Neural progenitor cell (in vitro differentiated cells): ENCODE results near the gene RPL32. TPM values are rescaled to one million over a fixed set of nuclear protein-coding genes. Genes with fewer than 3 reads are reported as not detected.
"Not testable (repeated sequence)": the region's sequence is repeated elsewhere in the genome, so short reads cannot be mapped to it uniquely, and the experiment has no call there.

Source experiments
- DNase-seq: peaks from one replicate; pipeline ENCODE4 v3.0.0-alpha.2; 2016; ENCODE audit warnings: low spot score
- H2AFZ ChIP-seq: fragments of 200-600 bp; sonication (generic); replicated peaks from 2 replicates; pipeline ENCODE4 v1.6.1; 2016; ENCODE audit warnings: antibody characterized with exemption
- H3F3A ChIP-seq: fragments of 200-600 bp; sonication (generic); 2 replicates; pipeline ENCODE4 v1.6.1; 2016; ENCODE audit warnings: antibody characterized with exemption, low read depth
- H3K27ac ChIP-seq: fragments of 200-600 bp; sonication (generic); 2 replicates; pipeline ENCODE4 v1.5.1; 2016; ENCODE audit warnings: mild to moderate bottlenecking
- H3K27me3 ChIP-seq: fragments of 200-600 bp; sonication (generic); 2 replicates; pipeline ENCODE4 v1.6.1; 2016; ENCODE audit warnings: mild to moderate bottlenecking, moderate library complexity
- H3K36me3 ChIP-seq: fragments of 200-600 bp; sonication (generic); 2 replicates; pipeline ENCODE4 v1.5.1; 2016
- H3K4me1 ChIP-seq: fragments of 200-600 bp; sonication (generic); 2 replicates; pipeline ENCODE4 v1.6.1; 2016; ENCODE audit warnings: mixed run types
- H3K4me2 ChIP-seq: fragments of 200-600 bp; sonication (generic); 2 replicates; pipeline ENCODE4 v1.6.1; 2016
- H3K4me3 ChIP-seq: fragments of 200-600 bp; sonication (generic); 2 replicates; pipeline ENCODE4 v1.5.1; 2016
- H3K79me2 ChIP-seq: fragments of 200-600 bp; sonication (generic); 2 replicates; pipeline ENCODE4 v1.6.1; 2016; ENCODE audit warnings: low read depth
- H3K9ac ChIP-seq: fragments of 200-600 bp; sonication (generic); 2 replicates; pipeline ENCODE4 v1.6.1; 2016
- H3K9me3 ChIP-seq: fragments of 200-600 bp; sonication (generic); 2 replicates; pipeline ENCODE4 v1.5.1; 2016; ENCODE audit warnings: low read depth
- H4K20me1 ChIP-seq: fragments of 200-600 bp; sonication (generic); 2 replicates; pipeline ENCODE4 v1.6.1; 2016; ENCODE audit warnings: low read depth
- H3K27ac Mint-ChIP-seq: 3 replicates; pipeline ENCODE4 v1.8.0; 2021; ENCODE audit warnings: mixed read lengths
- H3K27me3 Mint-ChIP-seq: 2 replicates; pipeline ENCODE4 v1.8.0; 2022; ENCODE audit warnings: low read depth, mild to moderate bottlenecking, inconsistent platforms, moderate library complexity, mixed read lengths; ENCODE audit not compliant: insufficient read depth
- H3K36me3 Mint-ChIP-seq: 3 replicates; pipeline ENCODE4 v1.8.0; 2021; ENCODE audit warnings: mixed read lengths
- H3K4me1 Mint-ChIP-seq: 3 replicates; pipeline ENCODE4 v1.8.0; 2021; ENCODE audit warnings: mixed read lengths
- H3K4me3 Mint-ChIP-seq: 3 replicates; pipeline ENCODE4 v1.8.0; 2021; ENCODE audit warnings: mild to moderate bottlenecking, moderate library complexity, mixed read lengths
- H3K9me3 Mint-ChIP-seq: 3 replicates; pipeline ENCODE4 v1.8.0; 2020; ENCODE audit warnings: mixed read lengths
- EZH2 ChIP-seq: fragments of 200-600 bp; sonication (generic); IDR thresholded peaks from 2 replicates; pipeline ENCODE4 v1.6.1; 2017; ENCODE audit warnings: antibody characterized with exemption, mild to moderate bottlenecking, moderate library complexity
- EZH2phosphoT487 ChIP-seq: fragments of 200-600 bp; sonication (generic); IDR thresholded peaks from 2 replicates; pipeline ENCODE4 v1.6.1; 2017; ENCODE audit warnings: antibody characterized with exemption
- total RNA-seq: library from RNA; depleted of rRNA; stranded (reverse); fragments of >200 nt; gene quantifications from 2 replicates; pipeline ENCODE4 v1.2.3, GENCODE V29; 2015; ENCODE audit warnings: low replicate concordance
- TF ChIP-seq, protein P1 (sequence below): fragments of 200-600 bp; sonication (generic); IDR thresholded peaks from 2 replicates; pipeline ENCODE4 v1.5.1; 2017; ENCODE audit warnings: antibody characterized with exemption, mild to moderate bottlenecking

Gene RPL32
- total RNA-seq, 1 donor from 2014 or later = 2,309 TPM

DNA sequence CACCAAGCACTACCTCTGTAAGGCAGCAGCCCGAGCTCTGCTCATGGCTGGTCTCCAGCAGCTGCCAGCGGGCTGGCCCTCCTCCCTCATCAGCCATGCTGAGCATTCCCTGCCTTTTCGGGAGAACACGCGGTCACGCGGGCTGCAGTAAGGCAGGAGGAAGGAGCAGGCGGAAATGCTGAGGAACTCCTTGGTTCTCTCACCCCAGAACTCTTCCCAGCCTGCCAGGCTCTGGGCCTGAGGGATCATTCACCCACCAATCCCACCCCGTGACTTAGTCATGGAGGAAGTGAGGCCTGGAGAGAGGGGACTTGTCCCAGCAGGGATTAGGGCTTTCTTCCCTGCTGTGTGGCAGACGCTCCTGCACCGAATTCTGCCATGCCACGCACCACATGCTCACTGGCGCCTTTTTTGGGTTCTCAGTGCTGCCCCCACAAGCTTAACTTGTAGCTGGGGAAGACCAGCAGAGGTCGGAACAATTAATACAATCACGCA is 42.9 kb upstream of the RPL32 start:
- peaks cover 4% of the 10 kb centered on the region for H3K27me3 Mint-ChIP-seq
- no peak for TF ChIP-seq EZH2
- TF ChIP-seq EZH2phosphoT487 = no peak
- TF ChIP-seq, protein P1, sequence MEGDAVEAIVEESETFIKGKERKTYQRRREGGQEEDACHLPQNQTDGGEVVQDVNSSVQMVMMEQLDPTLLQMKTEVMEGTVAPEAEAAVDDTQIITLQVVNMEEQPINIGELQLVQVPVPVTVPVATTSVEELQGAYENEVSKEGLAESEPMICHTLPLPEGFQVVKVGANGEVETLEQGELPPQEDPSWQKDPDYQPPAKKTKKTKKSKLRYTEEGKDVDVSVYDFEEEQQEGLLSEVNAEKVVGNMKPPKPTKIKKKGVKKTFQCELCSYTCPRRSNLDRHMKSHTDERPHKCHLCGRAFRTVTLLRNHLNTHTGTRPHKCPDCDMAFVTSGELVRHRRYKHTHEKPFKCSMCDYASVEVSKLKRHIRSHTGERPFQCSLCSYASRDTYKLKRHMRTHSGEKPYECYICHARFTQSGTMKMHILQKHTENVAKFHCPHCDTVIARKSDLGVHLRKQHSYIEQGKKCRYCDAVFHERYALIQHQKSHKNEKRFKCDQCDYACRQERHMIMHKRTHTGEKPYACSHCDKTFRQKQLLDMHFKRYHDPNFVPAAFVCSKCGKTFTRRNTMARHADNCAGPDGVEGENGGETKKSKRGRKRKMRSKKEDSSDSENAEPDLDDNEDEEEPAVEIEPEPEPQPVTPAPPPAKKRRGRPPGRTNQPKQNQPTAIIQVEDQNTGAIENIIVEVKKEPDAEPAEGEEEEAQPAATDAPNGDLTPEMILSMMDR = no peak
- H3K27ac Mint-ChIP-seq = no peak overlapping the region
- H3K36me3 Mint-ChIP-seq = no peaks in the 10 kb centered on the region
- Histone ChIP-seq H3F3A (no peaks in the 10 kb centered on the region), H3K79me2 (no peaks in the 10 kb centered on the region), H3K9me3 (no peaks in the 10 kb centered on the region), H3K36me3 (no peaks in the 10 kb centered on the region), H3K9ac (no peak overlapping the region), H3K4me2 (no peak overlapping the region), H4K20me1 (no peaks in the 10 kb centered on the region), H3K4me3 (no peak overlapping the region), H2AFZ (peak overlapping the region; percentile 31), H3K27me3 (peaks cover 17% of the 10 kb centered on the region), H3K4me1 (no peaks in the 10 kb centered on the region), H3K27ac (no peak overlapping the region)
- peaks cover 15% of the 10 kb centered on the region for H3K4me1 Mint-ChIP-seq
- DNase-seq = no peak
- peaks cover 1% of the 10 kb centered on the region for H3K9me3 Mint-ChIP-seq
- H3K4me3 Mint-ChIP-seq = no peak overlapping the region

DNA sequence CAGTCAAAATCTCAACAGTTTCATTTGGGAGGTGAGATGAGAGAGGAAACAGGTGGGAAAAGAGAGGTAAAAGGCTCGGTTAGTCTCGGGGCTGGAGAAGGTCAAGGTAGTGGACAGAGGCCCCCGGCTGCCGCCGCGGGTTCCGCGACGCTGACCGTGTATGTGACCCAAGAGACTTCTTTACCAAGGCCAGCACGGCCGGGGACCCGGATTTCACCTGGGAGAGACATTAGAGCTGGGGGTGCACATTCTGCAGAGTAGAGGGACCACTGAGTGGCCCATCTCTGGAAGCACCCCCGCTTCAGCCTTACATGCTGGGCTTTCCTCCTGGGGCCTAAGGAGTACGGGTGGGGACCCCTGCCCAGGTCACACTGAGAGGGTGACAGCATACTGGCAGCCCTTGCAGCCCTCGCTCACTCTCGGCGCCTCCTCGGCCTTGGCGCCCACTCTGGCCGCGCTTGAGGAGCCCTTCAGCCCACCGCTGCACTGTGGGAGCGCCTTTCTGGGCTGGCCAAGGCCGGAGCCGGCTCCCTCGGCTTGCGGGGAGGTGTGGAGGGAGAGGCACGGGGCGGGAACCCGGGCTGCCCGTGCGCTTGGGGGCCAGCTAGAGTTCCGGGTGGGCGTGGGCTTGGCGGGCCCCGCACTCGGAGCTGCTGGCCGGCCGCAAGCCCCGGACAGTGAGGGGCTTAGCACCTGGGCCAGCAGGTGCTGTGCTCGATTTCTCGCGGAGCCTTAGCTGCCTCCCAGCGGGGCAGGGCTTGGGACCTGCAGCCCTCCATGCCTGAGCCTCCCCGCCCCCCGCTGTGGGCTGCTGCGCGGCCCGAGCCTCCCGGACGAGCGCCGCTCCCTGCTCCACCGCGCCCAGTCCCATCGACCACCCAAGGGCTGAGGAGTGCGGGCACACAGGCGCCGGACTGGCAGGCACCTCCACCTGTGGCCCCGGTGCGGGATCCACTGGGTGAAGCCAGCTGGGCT is 41.3 kb upstream of the RPL32 start:
- H3K4me3 ChIP-seq = no peak overlapping the region
- no peaks in the 10 kb centered on the region for H3F3A ChIP-seq
- Mint-ChIP-seq H3K4me3 (no peak overlapping the region), H3K9me3 (peaks cover 1% of the 10 kb centered on the region), H3K27ac (no peak overlapping the region), H3K36me3 (no peaks in the 10 kb centered on the region), H3K27me3 (peaks cover 9% of the 10 kb centered on the region), H3K4me1 (peaks cover 31% of the 10 kb centered on the region)
- H3K4me2 ChIP-seq = no peak overlapping the region
- H3K4me1 ChIP-seq = no peaks in the 10 kb centered on the region
- H4K20me1 ChIP-seq = no peaks in the 10 kb centered on the region
- H3K9ac ChIP-seq = no peak overlapping the region
- no peaks in the 10 kb centered on the region for H3K36me3 ChIP-seq
- no peak for TF ChIP-seq EZH2
- TF ChIP-seq, protein P1 = no peak
- TF ChIP-seq EZH2phosphoT487 = no peak
- no peak overlapping the region for H3K27ac ChIP-seq
- H2AFZ ChIP-seq = no peak overlapping the region
- DNase-seq = no peak
- no peaks in the 10 kb centered on the region for H3K9me3 ChIP-seq
- H3K27me3 ChIP-seq = peaks cover 10% of the 10 kb centered on the region
- H3K79me2 ChIP-seq = no peaks in the 10 kb centered on the region

DNA sequence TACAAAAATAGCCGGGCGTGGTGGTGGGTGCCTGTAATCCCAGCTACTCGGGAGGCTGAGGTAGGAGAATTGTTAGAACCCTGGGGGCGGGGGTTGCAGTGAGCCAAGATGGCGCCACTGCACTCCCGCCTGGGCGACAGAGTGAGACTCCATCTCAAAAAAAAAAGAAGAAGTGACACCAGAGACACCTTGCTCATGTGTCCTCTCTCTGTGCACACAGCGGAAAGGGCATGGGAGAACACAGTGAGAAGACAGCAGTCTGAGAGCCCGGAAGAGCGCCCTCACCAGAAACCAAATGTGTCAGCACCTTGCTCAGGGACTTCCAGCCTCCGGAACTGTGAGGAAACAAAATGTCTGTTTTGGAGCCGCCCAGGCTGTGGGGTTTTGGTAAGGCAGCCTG is 40.5 kb upstream of the RPL32 start:
- not testable (repeated sequence) for H3K9ac ChIP-seq, H3K4me1 ChIP-seq, H3K36me3 ChIP-seq, H3K27me3 ChIP-seq, DNase-seq, H3K27ac Mint-ChIP-seq, H3K27ac ChIP-seq, H3K79me2 ChIP-seq, H3K9me3 Mint-ChIP-seq, H2AFZ ChIP-seq, H3K4me3 Mint-ChIP-seq, H3K4me3 ChIP-seq, H4K20me1 ChIP-seq, H3K27me3 Mint-ChIP-seq, H3K9me3 ChIP-seq, H3K36me3 Mint-ChIP-seq, H3F3A ChIP-seq, H3K4me2 ChIP-seq
- H3K4me1 Mint-ChIP-seq = peaks cover 33% of the 10 kb centered on the region
